Natural killer cell (primary cell): Measurements from ENCODE around the gene MC5R. TPM values are rescaled to one million over a fixed set of nuclear protein-coding genes. Genes with fewer than 3 reads are reported as not detected.
A peak's percentile ranks its signal among the peaks of the same experiment; 100 is the strongest.

Source experiments
- ATAC-seq, 3 donors: fragments of 150-1000 bp in 2 of 3; fragments of 200-7000 bp in 1 of 3; cut with Tn5 transposase; 1 replicate in 1 of 3; 2 replicates in 2 of 3; pipeline ENCODE4 v1.10.0; 2021; ENCODE audit warnings: mild to moderate bottlenecking in 2 of 3, moderate library complexity in 2 of 3
- DNase-seq, 2 donors: peaks; one replicate each; pipeline versions ENCODE4 v3.0.0 to v3.0.0-alpha.2; 2013 to 2021; ENCODE audit warnings: mixed read lengths in 1 of 2
- H3K27ac ChIP-seq: one replicate; pipeline ENCODE4 v1.5.1; 2013; ENCODE audit warnings: mild to moderate bottlenecking, low read length
- H3K27me3 ChIP-seq: one replicate; pipeline ENCODE4 v1.6.1; 2013; ENCODE audit warnings: low read length; ENCODE audit not compliant: control insufficient read depth, insufficient read depth
- H3K36me3 ChIP-seq: one replicate; pipeline ENCODE4 v1.6.1; 2013; ENCODE audit warnings: low read length; ENCODE audit not compliant: control insufficient read depth, insufficient read depth
- H3K4me1 ChIP-seq: one replicate; pipeline ENCODE4 v1.6.1; 2013; ENCODE audit warnings: low read length; ENCODE audit not compliant: control insufficient read depth, insufficient read depth
- H3K4me3 ChIP-seq: one replicate; pipeline ENCODE4 v1.5.1; 2013; ENCODE audit warnings: low read length
- H3K9me3 ChIP-seq: one replicate; pipeline ENCODE4 v1.6.1; 2013; ENCODE audit warnings: low read length; ENCODE audit not compliant: control insufficient read depth, insufficient read depth
- H3K27ac Mint-ChIP-seq, 2 donors: one replicate each; pipeline ENCODE4 v1.8.0; 2022; ENCODE audit warnings: mild to moderate bottlenecking in 2 of 2, mixed read lengths in 2 of 2, moderate library complexity in 1 of 2
- H3K27me3 Mint-ChIP-seq, 2 donors: one replicate each; pipeline ENCODE4 v1.8.0; 2022; ENCODE audit warnings: low read depth in 2 of 2, mixed read lengths in 2 of 2
- H3K36me3 Mint-ChIP-seq: one replicate; pipeline ENCODE4 v1.8.0; 2022; ENCODE audit warnings: mixed read lengths
- H3K4me1 Mint-ChIP-seq, 2 donors: one replicate each; pipeline ENCODE4 v1.8.0; 2022; ENCODE audit warnings: mixed read lengths in 2 of 2
- H3K4me3 Mint-ChIP-seq: one replicate; pipeline ENCODE4 v1.8.0; 2022; ENCODE audit warnings: mild to moderate bottlenecking, moderate library complexity, mixed read lengths
- H3K9me3 Mint-ChIP-seq, 2 donors: one replicate each; pipeline ENCODE4 v1.8.0; 2022; ENCODE audit warnings: mixed read lengths in 2 of 2
- CTCF ChIP-seq: fragments of 200-600 bp; IDR thresholded peaks from one replicate; pipeline ENCODE4 v1.8.0; 2022; ENCODE audit warnings: antibody characterized with exemption
- WGBS: methylation state at CpG from one replicate; pipeline ENCODE4 v1.1.7; 2013; ENCODE audit warnings: missing lambda C conversion rate; ENCODE audit not compliant: insufficient coverage; 5-methylcytosine and 5-hydroxymethylcytosine counted together
- intact Hi-C: fragments of 100-400 bp; cut with micrococcal nuclease; formaldehyde crosslinking; loops from one replicate; pipeline ENCODE4 v1.14.2; 2022
- total RNA-seq, 4 donors: library from RNA; stranded (reverse); fragments of 120-200 nt in 1 of 4; gene quantifications; one replicate each; pipeline versions ENCODE4 v1.2.3 to v1.2.4, GENCODE V29; 2013 to 2022

MC5R gene
- total RNA-seq, 3 donors from 2014 or later (not counting 1 experiment from before 2014, with no cell fraction given), result not detected

- intact Hi-C loops, result no loop called here
- Histone ChIP-seq H3K27ac (no peak overlapping the region), H3K4me3 (no peak overlapping the region), H3K9me3 (no peaks in the 10 kb centered on the region), H3K36me3 (no peaks in the 10 kb centered on the region), H3K4me1 (peaks cover 3% of the 10 kb centered on the region), H3K27me3 (peaks cover 10% of the 10 kb centered on the region)
- no peak overlapping the region for H3K4me3 Mint-ChIP-seq
- WGBS, result 85% methylated on average over 14 of the region's 14 CpGs
- peaks cover 26 to 48% of the 10 kb centered on the region in 2 donors for H3K27me3 Mint-ChIP-seq
- ATAC-seq (no peak), DNase-seq (no peak)
- H3K9me3 Mint-ChIP-seq, result no peaks in the 10 kb centered on the region
- H3K36me3 Mint-ChIP-seq, result no peaks in the 10 kb centered on the region
- no peak for TF ChIP-seq CTCF
- peaks cover 5 to 9% of the 10 kb centered on the region in 2 donors for H3K4me1 Mint-ChIP-seq
- H3K27ac Mint-ChIP-seq, result no peak overlapping the region
These were observed 27.4 kb upstream of the MC5R start for GRCh38 chr18:13796515-13796914.

- H3K4me3 ChIP-seq, result no peak overlapping the region
- H3K4me3 Mint-ChIP-seq, result no peak overlapping the region
- no peak for TF ChIP-seq CTCF
- H3K9me3 Mint-ChIP-seq, result no peaks in the 10 kb centered on the region
- H3K4me1 Mint-ChIP-seq, result peaks cover 5 to 9% of the 10 kb centered on the region in 2 donors
- intact Hi-C loops, result no loop called here
- no peak for DNase-seq
- H3K36me3 ChIP-seq, result no peaks in the 10 kb centered on the region
- no peaks in the 10 kb centered on the region for H3K36me3 Mint-ChIP-seq
- no peak overlapping the region for H3K27ac Mint-ChIP-seq
- H3K27me3 ChIP-seq, result peaks cover 12% of the 10 kb centered on the region
- peaks cover 3% of the 10 kb centered on the region for H3K4me1 ChIP-seq
- peaks cover 26 to 51% of the 10 kb centered on the region in 2 donors for H3K27me3 Mint-ChIP-seq
- no CpG with 5 or more reads among the region's 3 CpGs for WGBS
- no peak for ATAC-seq
- no peak overlapping the region for H3K27ac ChIP-seq
- no peaks in the 10 kb centered on the region for H3K9me3 ChIP-seq
These were observed 26.8 kb upstream of the MC5R start for GRCh38 chr18:13797157-13797611.

- H3K4me1 Mint-ChIP-seq, result peaks cover 5 to 9% of the 10 kb centered on the region in 2 donors
- no peak for DNase-seq
- ATAC-seq, result peak in 1 of 3 donors; percentile 17
- H3K4me3 Mint-ChIP-seq, result no peak overlapping the region
- H3K27ac ChIP-seq, result no peak overlapping the region
- TF ChIP-seq CTCF, result no peak
- H3K9me3 Mint-ChIP-seq, result no peaks in the 10 kb centered on the region
- peaks cover 38 to 69% of the 10 kb centered on the region in 2 donors for H3K27me3 Mint-ChIP-seq
- no peaks in the 10 kb centered on the region for H3K9me3 ChIP-seq
- H3K4me3 ChIP-seq, result no peak overlapping the region
- intact Hi-C loops, result no loop called here
- H3K27ac Mint-ChIP-seq, result no peak overlapping the region
- no peaks in the 10 kb centered on the region for H3K36me3 Mint-ChIP-seq
- WGBS, result 92% methylated on average over 11 of the region's 11 CpGs
- no peaks in the 10 kb centered on the region for H3K36me3 ChIP-seq
- H3K4me1 ChIP-seq, result peaks cover 3% of the 10 kb centered on the region
- peaks cover 12% of the 10 kb centered on the region for H3K27me3 ChIP-seq
These were observed 24.6 kb upstream of the MC5R start for GRCh38 chr18:13799396-13799795.
